K562 (cell line): ENCODE measurements around the gene MPIG6B. TPM values are rescaled to one million over a fixed set of nuclear protein-coding genes. Genes with fewer than 3 reads are reported as not detected.

ENCODE experiments used
- ELF4 ChIP-seq: fragments of 450-650 bp; formaldehyde crosslinking; IDR thresholded peaks from 2 replicates; pipeline ENCODE4 v1.4.0; 2022; ENCODE audit warnings: missing genetic modification characterization
- FOXA1 ChIP-seq: fragments of 450-650 bp; IDR thresholded peaks from 2 replicates; pipeline ENCODE4 v1.6.1; 2016; ENCODE audit warnings: mild to moderate bottlenecking, borderline replicate concordance
- HNRNPLL ChIP-seq: fragments of 200-400 bp; formaldehyde crosslinking; IDR thresholded peaks from 2 replicates; pipeline ENCODE4 v1.6.1; 2017; ENCODE audit warnings: low read length, low read depth, mild to moderate bottlenecking; ENCODE audit not compliant: poor library complexity, severe bottlenecking
- KLF1 ChIP-seq: fragments of 450-650 bp; IDR thresholded peaks from 2 replicates; pipeline ENCODE4 v1.6.1; 2016; ENCODE audit warnings: missing genetic modification characterization, missing compliant biosample characterization
- L3MBTL2 ChIP-seq: fragments of 450-650 bp; IDR thresholded peaks from 2 replicates; pipeline ENCODE4 v1.6.1; 2016; ENCODE audit warnings: mild to moderate bottlenecking, moderate library complexity
- PTRF ChIP-seq: fragments of 450-650 bp; IDR thresholded peaks from 2 replicates; pipeline ENCODE4 v1.6.1; 2016; ENCODE audit warnings: mild to moderate bottlenecking, missing genetic modification characterization, missing compliant biosample characterization
- RUNX1 ChIP-seq: sonication (generic); IDR thresholded peaks from 2 replicates; pipeline ENCODE4 v1.6.1; 2016; ENCODE audit warnings: antibody characterized with exemption, low read depth
- SOX6 ChIP-seq: fragments of 450-650 bp; IDR thresholded peaks from 2 replicates; pipeline ENCODE4 v1.6.1; 2014; ENCODE audit warnings: mild to moderate bottlenecking
- TARDBP ChIP-seq: fragments of 450-650 bp; IDR thresholded peaks from 2 replicates; pipeline ENCODE4 v1.6.1; 2016
- ZBTB40 ChIP-seq, 2 experiments: fragments of 450-650 bp in 1 of 2; sonication (generic) in 1 of 2; formaldehyde crosslinking in 1 of 2; IDR thresholded peaks; 2 replicates each; pipeline versions ENCODE4 v1.7.1 to v1.9.0; 2016 to 2022; ENCODE audit warnings: inconsistent platforms in 1 of 2, mild to moderate bottlenecking in 1 of 2, missing genetic modification reagents in 1 of 2
- ZKSCAN3 ChIP-seq: fragments of 250-450 bp; sonication (Bioruptor Pico); IDR thresholded peaks from 2 replicates; pipeline ENCODE4 v1.4.0; 2020
- ZNF121 ChIP-seq: sonication (generic); formaldehyde crosslinking; conservative IDR thresholded peaks from 2 replicates; pipeline ENCODE4 v1.8.0; 2022; ENCODE audit warnings: missing genetic modification reagents
- ZNF780A ChIP-seq: fragments of 250-450 bp; sonication (Bioruptor Pico); IDR thresholded peaks from 2 replicates; pipeline ENCODE4 v1.5.0; 2021; ENCODE audit warnings: mild to moderate bottlenecking
- ZSCAN29 ChIP-seq: fragments of 450-650 bp; IDR thresholded peaks from 2 replicates; pipeline ENCODE4 v1.6.1; 2017
- polyA plus RNA-seq, 8 experiments: library from polyadenylated mRNA; depleted of rRNA in 4 of 8; stranded (reverse) in 5 of 8; unstranded in 3 of 8; fragments of >200 nt; fragmentation: Nextera tagmentation in 2 of 8; fragmentation: Illumina TruSeq in 1 of 8; extraction: Ambion mirVana in 2 of 8; extraction: Trizol in 1 of 8; gene quantifications; 2 replicates each; pipeline versions ENCODE4 v1.2.1 to v1.2.3, GENCODE V29; 2011 to 2014; ENCODE audit warnings: inconsistent platforms in 1 of 8, missing spikeins in 1 of 8
- total RNA-seq, 7 experiments: library from RNA; depleted of rRNA in 6 of 7; stranded (reverse); fragments of >200 nt in 6 of 7; fragmentation: Illumina TruSeq in 2 of 7; extraction: Trizol in 2 of 7; gene quantifications; 2 replicates each; pipeline versions ENCODE4 v1.2.1 to v1.2.3, GENCODE V29; 2011 to 2021; ENCODE audit warnings: low replicate concordance in 1 of 7
- TF ChIP-seq, protein P1 (sequence below): sonication (generic); formaldehyde crosslinking; IDR thresholded peaks from 2 replicates; pipeline ENCODE4 v1.8.0; 2023; ENCODE audit warnings: mild to moderate bottlenecking, missing genetic modification reagents

MPIG6B gene
- total and polyA plus RNA-seq, 9 of the 15 experiments (the other 6 are each of a cell fraction or from before 2014, with no cell fraction given) = 0.11 to 1.2 (median 0.28) TPM; not detected in 1

- no peak for TF ChIP-seq ZNF121 (CRISPR knock-in tag)
- TF ChIP-seq ZBTB40 (IDR thresholded peaks at IDR 0.05) = no peak
- no peak for TF ChIP-seq ZBTB40 (CRISPR knock-in tag; IDR thresholded peaks at IDR 0.05)
- TF ChIP-seq SOX6 = no peak
- no peak for TF ChIP-seq PTRF (tag)
- no peak for TF ChIP-seq ZSCAN29
- TF ChIP-seq, protein P1, sequence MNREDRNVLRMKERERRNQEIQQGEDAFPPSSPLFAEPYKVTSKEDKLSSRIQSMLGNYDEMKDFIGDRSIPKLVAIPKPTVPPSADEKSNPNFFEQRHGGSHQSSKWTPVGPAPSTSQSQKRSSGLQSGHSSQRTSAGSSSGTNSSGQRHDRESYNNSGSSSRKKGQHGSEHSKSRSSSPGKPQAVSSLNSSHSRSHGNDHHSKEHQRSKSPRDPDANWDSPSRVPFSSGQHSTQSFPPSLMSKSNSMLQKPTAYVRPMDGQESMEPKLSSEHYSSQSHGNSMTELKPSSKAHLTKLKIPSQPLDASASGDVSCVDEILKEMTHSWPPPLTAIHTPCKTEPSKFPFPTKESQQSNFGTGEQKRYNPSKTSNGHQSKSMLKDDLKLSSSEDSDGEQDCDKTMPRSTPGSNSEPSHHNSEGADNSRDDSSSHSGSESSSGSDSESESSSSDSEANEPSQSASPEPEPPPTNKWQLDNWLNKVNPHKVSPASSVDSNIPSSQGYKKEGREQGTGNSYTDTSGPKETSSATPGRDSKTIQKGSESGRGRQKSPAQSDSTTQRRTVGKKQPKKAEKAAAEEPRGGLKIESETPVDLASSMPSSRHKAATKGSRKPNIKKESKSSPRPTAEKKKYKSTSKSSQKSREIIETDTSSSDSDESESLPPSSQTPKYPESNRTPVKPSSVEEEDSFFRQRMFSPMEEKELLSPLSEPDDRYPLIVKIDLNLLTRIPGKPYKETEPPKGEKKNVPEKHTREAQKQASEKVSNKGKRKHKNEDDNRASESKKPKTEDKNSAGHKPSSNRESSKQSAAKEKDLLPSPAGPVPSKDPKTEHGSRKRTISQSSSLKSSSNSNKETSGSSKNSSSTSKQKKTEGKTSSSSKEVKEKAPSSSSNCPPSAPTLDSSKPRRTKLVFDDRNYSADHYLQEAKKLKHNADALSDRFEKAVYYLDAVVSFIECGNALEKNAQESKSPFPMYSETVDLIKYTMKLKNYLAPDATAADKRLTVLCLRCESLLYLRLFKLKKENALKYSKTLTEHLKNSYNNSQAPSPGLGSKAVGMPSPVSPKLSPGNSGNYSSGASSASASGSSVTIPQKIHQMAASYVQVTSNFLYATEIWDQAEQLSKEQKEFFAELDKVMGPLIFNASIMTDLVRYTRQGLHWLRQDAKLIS (CRISPR knock-in tag) = no peak
- no peak for TF ChIP-seq ZKSCAN3 (CRISPR knock-in tag)
- TF ChIP-seq RUNX1 = no peak
- TF ChIP-seq ZNF780A = no peak
- no peak for TF ChIP-seq FOXA1
- TF ChIP-seq L3MBTL2 = no peak
- peak; percentile 85 for TF ChIP-seq HNRNPLL
- TF ChIP-seq KLF1 (tag) = no peak
- no peak for TF ChIP-seq ELF4
- no peak for TF ChIP-seq TARDBP
Observed at GRCh38 chr6:31750411-31751022, 27.3 kb downstream of the MPIG6B start (continued).
